Erythroblast (primary cell): Measurements from ENCODE around the gene HRH4.

ENCODE experiments used
- GATA1 ChIP-seq: IDR thresholded peaks from 2 replicates; pipeline ENCODE4 v1.6.1; 2011; ENCODE audit warnings: low read depth, mild to moderate bottlenecking, control low read depth, low read length, moderate library complexity
- POLR2A ChIP-seq: IDR thresholded peaks from 2 replicates; pipeline ENCODE4 v1.6.1; 2011; ENCODE audit warnings: mild to moderate bottlenecking, low read length

DNA sequence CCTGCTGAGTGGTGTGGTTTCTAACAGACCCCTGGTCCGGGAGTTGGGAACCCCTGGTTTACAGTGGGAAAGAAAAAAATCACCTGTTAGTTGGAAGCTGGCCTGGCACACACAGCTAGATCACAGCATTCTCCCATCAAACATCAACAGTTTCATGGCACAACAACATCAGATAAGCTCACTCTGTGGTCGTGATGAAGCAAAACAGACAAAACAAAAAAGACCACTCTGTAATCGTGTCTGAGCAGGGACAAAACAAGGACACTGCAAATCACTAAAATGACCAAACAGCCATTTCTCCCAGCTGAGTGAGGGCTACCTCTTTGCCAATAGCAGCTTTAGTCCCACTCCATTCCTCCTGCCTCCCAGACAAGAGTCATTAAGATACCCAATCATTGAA, 43.0 kb upstream of the HRH4 start:
- TF ChIP-seq POLR2A (no peak), GATA1 (no peak)
